Adrenal gland (tissue), 5 donors: Measurements from ENCODE around the gene MPEG1.

Source experiments
- POLR2A ChIP-seq, 2 donors: fragments of 450-650 bp; IDR thresholded peaks; one replicate each; pipeline ENCODE4 v1.6.1; 2017; ENCODE audit warnings: antibody characterized with exemption in 2 of 2, mild to moderate bottlenecking in 2 of 2, moderate library complexity in 1 of 2
- TF ChIP-seq, protein P1 (sequence below), 6 experiments: fragments of 450-650 bp in 4 of 6; fragments of 200-600 bp in 2 of 6; sonication (generic) in 1 of 6; IDR thresholded peaks; 1 replicate in 5 of 6; 2 replicates in 1 of 6; pipeline versions ENCODE4 v1.5.1 to v1.8.0; 2016 to 2021; ENCODE audit warnings: antibody characterized with exemption in 6 of 6, mild to moderate bottlenecking in 2 of 6, moderate library complexity in 1 of 6
- donor health status: DM: no; HTN: no; CAD: no.

DNA sequence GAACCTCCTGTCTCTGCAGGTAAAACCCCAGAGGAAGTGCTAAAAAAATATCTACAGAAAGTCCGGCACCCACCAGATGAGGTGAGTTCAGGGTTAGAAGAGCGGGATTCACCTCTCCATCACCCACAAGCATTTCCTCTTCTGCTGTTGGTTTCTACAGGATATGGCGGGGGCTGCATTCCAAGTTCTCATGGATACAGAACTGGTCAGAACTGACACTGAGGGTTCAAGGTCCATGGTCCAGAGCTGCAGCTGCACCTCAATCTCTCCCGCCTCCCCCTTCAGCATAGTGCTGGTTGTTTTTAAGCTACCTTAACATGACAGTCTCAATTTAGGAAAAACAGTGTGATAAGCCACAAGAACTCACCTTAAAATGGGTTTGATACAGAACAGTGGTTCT is 21.6 kb downstream of the MPEG1 start:
- TF ChIP-seq, protein P1, sequence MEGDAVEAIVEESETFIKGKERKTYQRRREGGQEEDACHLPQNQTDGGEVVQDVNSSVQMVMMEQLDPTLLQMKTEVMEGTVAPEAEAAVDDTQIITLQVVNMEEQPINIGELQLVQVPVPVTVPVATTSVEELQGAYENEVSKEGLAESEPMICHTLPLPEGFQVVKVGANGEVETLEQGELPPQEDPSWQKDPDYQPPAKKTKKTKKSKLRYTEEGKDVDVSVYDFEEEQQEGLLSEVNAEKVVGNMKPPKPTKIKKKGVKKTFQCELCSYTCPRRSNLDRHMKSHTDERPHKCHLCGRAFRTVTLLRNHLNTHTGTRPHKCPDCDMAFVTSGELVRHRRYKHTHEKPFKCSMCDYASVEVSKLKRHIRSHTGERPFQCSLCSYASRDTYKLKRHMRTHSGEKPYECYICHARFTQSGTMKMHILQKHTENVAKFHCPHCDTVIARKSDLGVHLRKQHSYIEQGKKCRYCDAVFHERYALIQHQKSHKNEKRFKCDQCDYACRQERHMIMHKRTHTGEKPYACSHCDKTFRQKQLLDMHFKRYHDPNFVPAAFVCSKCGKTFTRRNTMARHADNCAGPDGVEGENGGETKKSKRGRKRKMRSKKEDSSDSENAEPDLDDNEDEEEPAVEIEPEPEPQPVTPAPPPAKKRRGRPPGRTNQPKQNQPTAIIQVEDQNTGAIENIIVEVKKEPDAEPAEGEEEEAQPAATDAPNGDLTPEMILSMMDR (IDR thresholded peaks at IDR 0.05) = no peak
- TF ChIP-seq POLR2A (IDR thresholded peaks at IDR 0.05) = no peak
